Measurements from ENCODE around the gene ATP8A1. TPM values are rescaled to one million over a fixed set of nuclear protein-coding genes. Genes with fewer than 3 reads are reported as not detected.

The ATP8A1 gene
- total RNA-seq, 6 donors from 2014 or later = 39.5 to 264 (median 144) TPM

DNA sequence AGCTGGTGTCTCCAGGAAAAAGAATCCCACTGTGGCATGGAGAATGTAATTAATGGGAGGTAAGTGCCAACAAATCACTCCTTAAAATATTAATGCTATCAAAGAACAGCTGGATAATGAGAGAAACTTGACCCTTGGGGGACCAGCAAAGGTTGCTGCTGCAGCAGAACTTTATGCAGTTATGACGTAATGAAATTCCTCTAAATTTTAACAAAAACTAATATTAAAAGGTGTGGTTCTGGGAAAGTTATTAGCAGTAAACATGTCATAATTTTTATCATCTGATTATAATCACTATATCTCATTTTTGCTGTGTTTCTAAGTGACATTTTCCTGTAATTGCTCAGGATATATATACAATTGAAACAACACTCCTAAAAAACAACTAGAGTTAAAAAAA is 261.3 kb downstream of the ATP8A1 start:
- no peak overlapping the region for H3K4me3 ChIP-seq

DNA sequence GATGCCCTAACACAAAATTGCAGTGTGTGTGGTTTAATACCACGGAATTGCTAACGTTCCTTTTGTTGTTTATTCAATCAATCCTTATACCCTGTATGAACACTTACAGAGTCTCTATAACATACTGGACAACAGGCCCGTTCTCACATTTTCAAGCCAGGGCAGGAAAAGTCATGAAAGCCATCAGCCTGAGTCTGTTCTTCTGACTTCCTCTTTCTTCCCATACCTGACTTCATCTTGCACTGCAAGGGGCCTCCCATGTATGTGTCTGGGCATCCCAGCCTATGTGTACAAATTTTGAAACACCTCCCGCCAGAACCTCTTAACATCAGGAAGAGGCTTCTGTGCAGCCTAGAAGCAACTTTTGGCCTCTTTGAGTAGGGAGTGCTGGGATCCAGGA is 264.5 kb downstream of the ATP8A1 start:
- H3K27me3 ChIP-seq = peaks cover 0 to 9% (median 2%) of the 10 kb centered on the region in 4 donors
- H3K4me1 ChIP-seq = peaks cover 10 to 12% (median 11%) of the 10 kb centered on the region in 4 donors
- no peaks in the 10 kb centered on the region for H3K36me3 ChIP-seq
- WGBS, 2 donors = 82% methylated on average over 4 of the region's 4 CpGs
- ATAC-seq (ENCODE audit: low FRiP score in 2 of 2) (no peak), DNase-seq (no peak)
- TF ChIP-seq POLR2AphosphoS5 (IDR thresholded peaks at IDR 0.05) (no peak), POLR2A (IDR thresholded peaks at IDR 0.05) (no peak), EP300 (IDR thresholded peaks at IDR 0.05) (no peak)
- TF ChIP-seq, protein P1, sequence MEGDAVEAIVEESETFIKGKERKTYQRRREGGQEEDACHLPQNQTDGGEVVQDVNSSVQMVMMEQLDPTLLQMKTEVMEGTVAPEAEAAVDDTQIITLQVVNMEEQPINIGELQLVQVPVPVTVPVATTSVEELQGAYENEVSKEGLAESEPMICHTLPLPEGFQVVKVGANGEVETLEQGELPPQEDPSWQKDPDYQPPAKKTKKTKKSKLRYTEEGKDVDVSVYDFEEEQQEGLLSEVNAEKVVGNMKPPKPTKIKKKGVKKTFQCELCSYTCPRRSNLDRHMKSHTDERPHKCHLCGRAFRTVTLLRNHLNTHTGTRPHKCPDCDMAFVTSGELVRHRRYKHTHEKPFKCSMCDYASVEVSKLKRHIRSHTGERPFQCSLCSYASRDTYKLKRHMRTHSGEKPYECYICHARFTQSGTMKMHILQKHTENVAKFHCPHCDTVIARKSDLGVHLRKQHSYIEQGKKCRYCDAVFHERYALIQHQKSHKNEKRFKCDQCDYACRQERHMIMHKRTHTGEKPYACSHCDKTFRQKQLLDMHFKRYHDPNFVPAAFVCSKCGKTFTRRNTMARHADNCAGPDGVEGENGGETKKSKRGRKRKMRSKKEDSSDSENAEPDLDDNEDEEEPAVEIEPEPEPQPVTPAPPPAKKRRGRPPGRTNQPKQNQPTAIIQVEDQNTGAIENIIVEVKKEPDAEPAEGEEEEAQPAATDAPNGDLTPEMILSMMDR (IDR thresholded peaks at IDR 0.05) = no peak
- H3K9me3 ChIP-seq = no peaks in the 10 kb centered on the region
- no peak overlapping the region for H3K4me3 ChIP-seq
- H3K27ac ChIP-seq = no peak overlapping the region

More for the DNA sequence above, 261.3 kb downstream of the ATP8A1 start:
- WGBS, 2 donors = 89 to 97% methylated on average over 1 of the region's 1 CpG
- Histone ChIP-seq H3K9me3 (no peaks in the 10 kb centered on the region), H3K27me3 (peaks cover 0 to 32% (median 17%) of the 10 kb centered on the region in 4 donors), H3K4me1 (peaks cover 27 to 36% (median 30%) of the 10 kb centered on the region in 4 donors), H3K27ac (no peak overlapping the region), H3K36me3 (no peaks in the 10 kb centered on the region)
- DNase-seq (no peak), ATAC-seq (ENCODE audit: low FRiP score in 2 of 2) (no peak)
- no peak for TF ChIP-seq POLR2A (IDR thresholded peaks at IDR 0.05)
- TF ChIP-seq, protein P1 (IDR thresholded peaks at IDR 0.05) = no peak
- TF ChIP-seq EP300 (IDR thresholded peaks at IDR 0.05) = no peak

DNA sequence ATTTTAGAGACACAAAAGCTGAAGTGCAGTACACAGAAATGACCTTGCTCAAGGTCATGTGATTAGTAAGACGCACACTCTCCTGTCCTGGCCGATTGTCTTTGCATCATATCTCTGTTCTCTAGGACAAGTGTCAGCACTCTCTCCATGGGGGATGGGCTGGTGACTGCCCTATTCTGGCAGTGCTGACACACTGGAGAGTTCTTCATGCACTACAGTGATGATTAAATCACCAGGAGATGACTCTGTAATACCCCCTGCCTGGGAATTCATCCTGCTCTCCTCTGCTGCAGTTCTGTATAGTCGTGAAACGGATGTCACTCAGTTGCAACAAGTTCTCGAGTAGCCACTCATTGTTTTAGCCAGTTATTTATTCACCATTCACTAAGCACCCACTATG is 264.9 kb downstream of the ATP8A1 start:
- ATAC-seq (ENCODE audit: low FRiP score in 2 of 2) (peak in 1 of 2 donors; percentile 24), DNase-seq (no peak)
- 59 to 65% methylated on average over 5 of the region's 5 CpGs for WGBS, 2 donors
- no peaks in the 10 kb centered on the region for H3K9me3 ChIP-seq
- H3K27me3 ChIP-seq = peaks cover 0 to 6% (median under 1%) of the 10 kb centered on the region in 4 donors
- H3K4me1 ChIP-seq = peaks cover 5 to 7% (median 7%) of the 10 kb centered on the region in 4 donors
- no peak for TF ChIP-seq POLR2AphosphoS5 (IDR thresholded peaks at IDR 0.05)
- TF ChIP-seq, protein P1 (IDR thresholded peaks at IDR 0.05) = no peak
- no peak for TF ChIP-seq POLR2A (IDR thresholded peaks at IDR 0.05)
- no peak for TF ChIP-seq EP300 (IDR thresholded peaks at IDR 0.05)
- H3K27ac ChIP-seq = no peak overlapping the region
- H3K4me3 ChIP-seq = no peak overlapping the region
- H3K36me3 ChIP-seq = no peaks in the 10 kb centered on the region

DNA sequence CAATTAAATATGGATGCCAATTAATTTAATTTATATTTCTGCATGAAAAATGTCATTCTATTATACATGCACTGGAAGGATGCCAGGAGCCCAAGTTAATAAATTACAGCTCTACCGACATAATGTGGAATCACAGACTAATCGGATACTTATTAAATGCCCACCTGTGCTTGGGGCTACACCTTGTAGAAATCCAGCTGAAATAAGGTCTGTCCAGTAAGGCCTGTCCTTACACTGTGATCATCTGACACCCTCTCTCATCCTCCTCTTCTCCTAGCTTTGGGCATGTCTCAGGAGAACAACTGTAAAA is 265.6 kb downstream of the ATP8A1 start:
- no peaks in the 10 kb centered on the region for H3K9me3 ChIP-seq
- no peak overlapping the region for H3K27ac ChIP-seq
- peaks cover 0 to under 1% (median under 1%) of the 10 kb centered on the region in 4 donors for H3K4me1 ChIP-seq
- WGBS, 2 donors = 67 to 82% methylated on average over 2 of the region's 2 CpGs
- no peaks in the 10 kb centered on the region for H3K27me3 ChIP-seq
- TF ChIP-seq, protein P1 (IDR thresholded peaks at IDR 0.05) = no peak
- no peak for TF ChIP-seq EP300 (IDR thresholded peaks at IDR 0.05)
- TF ChIP-seq POLR2AphosphoS5 (IDR thresholded peaks at IDR 0.05) = no peak
- no peak for TF ChIP-seq POLR2A (IDR thresholded peaks at IDR 0.05)
- no peak overlapping the region for H3K4me3 ChIP-seq
- ATAC-seq (ENCODE audit: low FRiP score in 2 of 2) (no peak), DNase-seq (no peak)
- H3K36me3 ChIP-seq = no peaks in the 10 kb centered on the region

DNA sequence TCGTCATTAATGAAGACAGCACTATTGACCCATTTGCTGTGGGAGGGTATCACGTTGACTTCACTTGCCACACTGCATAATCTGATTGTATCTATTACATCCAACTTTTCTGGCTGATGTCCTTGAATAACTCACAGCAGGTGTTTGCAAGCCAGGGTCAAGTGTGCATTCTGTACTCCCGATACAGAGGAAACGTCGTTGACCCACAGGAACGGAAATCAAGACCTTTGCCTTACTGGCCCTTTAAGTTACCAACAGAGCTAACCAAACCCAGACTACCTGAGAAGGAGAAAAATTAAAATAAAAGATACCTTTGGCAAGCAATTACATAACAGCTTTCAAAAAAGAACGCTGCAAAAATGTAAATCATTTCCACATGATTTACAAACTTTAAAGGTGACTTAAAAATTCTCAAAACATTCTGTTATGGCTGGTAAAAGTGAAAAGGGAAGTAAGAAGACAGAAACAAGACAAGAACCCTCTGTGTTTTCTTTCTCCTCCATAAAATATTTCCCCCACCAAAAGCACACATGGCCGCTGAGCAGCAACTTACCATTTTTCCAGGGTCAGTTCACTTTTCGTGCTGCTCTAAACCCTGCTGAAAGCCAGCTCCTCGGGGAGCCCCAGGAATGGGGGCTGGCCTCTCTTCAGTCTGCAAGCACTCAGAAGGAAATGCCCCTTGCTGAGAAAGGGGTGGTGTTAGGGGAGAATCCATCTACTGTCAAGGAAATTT is 266.1 kb downstream of the ATP8A1 start:
- no peaks in the 10 kb centered on the region for H3K36me3 ChIP-seq
- TF ChIP-seq, protein P1 (IDR thresholded peaks at IDR 0.05) = no peak
- TF ChIP-seq POLR2A (IDR thresholded peaks at IDR 0.05) (no peak), EP300 (IDR thresholded peaks at IDR 0.05) (no peak), POLR2AphosphoS5 (IDR thresholded peaks at IDR 0.05) (no peak)
- WGBS, 2 donors = 44 to 50% methylated on average over 10 of the region's 10 CpGs
- no peak overlapping the region for H3K4me3 ChIP-seq
- DNase-seq (no peak), ATAC-seq (ENCODE audit: low FRiP score in 2 of 2) (no peak)
- H3K4me1 ChIP-seq = no peaks in the 10 kb centered on the region
- H3K9me3 ChIP-seq = no peaks in the 10 kb centered on the region
- H3K27me3 ChIP-seq = no peaks in the 10 kb centered on the region
- H3K27ac ChIP-seq = no peak overlapping the region

Data from upper lobe of left lung (tissue), 6 donors.